Transverse colon (tissue), 4 donors: ENCODE results near the gene RAB3IL1. TPM values are rescaled to one million over a fixed set of nuclear protein-coding genes. Genes with fewer than 3 reads are reported as not detected.

Experiments
- DNase-seq: peaks from one replicate; pipeline ENCODE4 v3.0.0-alpha.2; 2019
- H3K27ac ChIP-seq, 4 donors: fragments of 200-600 bp; sonication (generic); 2 replicates each; pipeline ENCODE4 v1.5.1; 2016 to 2018; ENCODE audit warnings: inconsistent platforms in 4 of 4
- H3K27me3 ChIP-seq: fragments of 200-600 bp; sonication (generic); 2 replicates; pipeline ENCODE4 v1.5.1; 2017; ENCODE audit warnings: inconsistent platforms
- H3K36me3 ChIP-seq, 4 donors: fragments of 200-600 bp; sonication (generic); 2 replicates each; pipeline ENCODE4 v1.5.1; 2017 to 2019; ENCODE audit warnings: inconsistent platforms in 4 of 4
- H3K4me1 ChIP-seq, 4 donors: fragments of 200-600 bp; sonication (generic); 2 replicates each; pipeline ENCODE4 v1.5.1; 2017 to 2020; ENCODE audit warnings: inconsistent platforms in 4 of 4
- H3K4me3 ChIP-seq, 4 donors: fragments of 200-600 bp; sonication (generic); 1 replicate in 1 of 4; 2 replicates in 3 of 4; pipeline versions ENCODE4 v1.5.1 to v1.6.1; 2017 to 2019; ENCODE audit warnings: inconsistent platforms in 4 of 4
- H3K9me3 ChIP-seq, 2 donors: fragments of 200-600 bp; sonication (generic); 2 replicates each; pipeline ENCODE4 v1.5.1; 2017 to 2019; ENCODE audit warnings: inconsistent platforms in 2 of 2
- CTCF ChIP-seq, 5 experiments: fragments of 200-600 bp in 3 of 5; fragments of 450-650 bp in 2 of 5; sonication (generic) in 3 of 5; IDR thresholded peaks; 1 replicate in 2 of 5; 2 replicates in 3 of 5; pipeline ENCODE4 v1.5.1; 2016 to 2017; ENCODE audit warnings: antibody characterized with exemption in 5 of 5, inconsistent platforms in 3 of 5, mild to moderate bottlenecking in 2 of 5, moderate library complexity in 1 of 5
- EP300 ChIP-seq: sonication (generic); formaldehyde crosslinking; IDR thresholded peaks from one replicate; pipeline ENCODE4 v1.6.1; 2017; ENCODE audit warnings: antibody characterized with exemption, low read depth
- POLR2A ChIP-seq: fragments of 450-650 bp; IDR thresholded peaks from one replicate; pipeline ENCODE4 v1.6.1; 2016; ENCODE audit warnings: antibody characterized with exemption, mild to moderate bottlenecking, moderate library complexity
- POLR2AphosphoS5 ChIP-seq, 3 donors: sonication (generic); formaldehyde crosslinking; IDR thresholded peaks; one replicate each; pipeline ENCODE4 v1.6.1; 2016; ENCODE audit warnings: antibody characterized with exemption in 3 of 3
- WGBS, 2 donors: methylation state at CpG; one replicate each; pipeline ENCODE4 v1.1.5; 2018; ENCODE audit warnings: low coverage in 1 of 2; 5-methylcytosine and 5-hydroxymethylcytosine counted together
- in situ Hi-C, 4 donors: fragments of 200-750 bp; cut with MboI; loops; one replicate each; pipeline versions ENCODE4 v1.15.0 to v1.15.1; 2017; ENCODE audit warnings: low sequenced_read_pairs in 3 of 4, low pct_ligation_motif_present in 1 of 4, low pct_unique_long_range_greater_than_20kb in 1 of 4
- intact Hi-C: fragments of 100-400 bp; cut with DNase I; formaldehyde crosslinking; loops from one replicate; pipeline ENCODE4 v1.15.1; 2023; ENCODE audit warnings: low total_unique reads
- total RNA-seq, 4 donors: library from RNA; depleted of rRNA; stranded (reverse); fragments of >200 nt; gene quantifications; one replicate each; pipeline ENCODE4 v1.1.0, GENCODE V29; 2016

RAB3IL1 gene
- total RNA-seq, 4 donors from 2014 or later, result 1.2 to 7.6 (median 5.9) TPM

GRCh38 chr11:61896665-61897386 lies 20.5 kb downstream of the RAB3IL1 start:
- TF ChIP-seq CTCF (IDR thresholded peaks at IDR 0.05) (no peak), POLR2A (no peak), EP300 (no peak), POLR2AphosphoS5 (IDR thresholded peaks at IDR 0.05) (no peak)
- Histone ChIP-seq H3K9me3 (no peaks in the 10 kb centered on the region), H3K27ac (no peak overlapping the region), H3K36me3 (no peaks in the 10 kb centered on the region), H3K4me3 (no peak overlapping the region), H3K4me1 (peaks cover 0 to 5% (median 2%) of the 10 kb centered on the region in 4 donors), H3K27me3 (no peaks in the 10 kb centered on the region)
- in situ Hi-C loops (loop anchor here (5.0 to 25.0 kb wide), 5 partner anchors 48 to 190 kb away; no protein-coding TSS in a partner anchor), intact Hi-C loops (loop anchor here (2.0 kb wide), 1 partner anchor 50 kb away; no protein-coding TSS in a partner anchor)
- DNase-seq, result no peak
- 83% methylated on average over 15 of the region's 15 CpGs; no CpG with 5 or more reads in 1 of the 2 donors for WGBS, 2 donors

DNA sequence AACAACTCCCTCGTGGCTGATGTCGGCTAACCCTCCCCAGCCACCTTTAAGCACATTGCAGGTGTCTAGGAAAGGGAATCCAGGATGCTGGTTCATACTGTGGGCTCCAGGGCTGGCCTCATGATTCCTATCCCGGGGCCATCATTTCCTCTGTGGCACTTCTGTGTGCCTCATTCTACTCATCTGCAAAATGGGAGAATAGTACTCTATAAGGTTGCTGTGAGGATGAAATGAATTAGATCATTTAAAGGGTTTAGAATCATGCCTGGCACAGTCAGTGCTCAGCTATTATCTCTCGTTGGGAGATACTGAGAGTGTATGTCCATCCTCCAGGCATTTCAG lies 21.7 kb downstream of the RAB3IL1 start:
- Histone ChIP-seq H3K9me3 (no peaks in the 10 kb centered on the region), H3K4me1 (peaks cover 1 to 13% (median 7%) of the 10 kb centered on the region in 4 donors), H3K27me3 (no peaks in the 10 kb centered on the region), H3K4me3 (no peak overlapping the region), H3K36me3 (no peaks in the 10 kb centered on the region), H3K27ac (no peak overlapping the region)
- no peak for DNase-seq
- in situ Hi-C loops (loop anchor here (5.0 to 25.0 kb wide), 5 partner anchors 49 to 192 kb away; no protein-coding TSS in a partner anchor), intact Hi-C loops (loop anchor here (2.0 kb wide), 1 partner anchor 51 kb away; no protein-coding TSS in a partner anchor)
- WGBS, 2 donors, result 68% methylated on average over 4 of the region's 4 CpGs; no CpG with 5 or more reads in 1 of the 2 donors
- TF ChIP-seq POLR2AphosphoS5 (IDR thresholded peaks at IDR 0.05) (no peak), CTCF (IDR thresholded peaks at IDR 0.05) (no peak), EP300 (no peak), POLR2A (no peak)

DNA sequence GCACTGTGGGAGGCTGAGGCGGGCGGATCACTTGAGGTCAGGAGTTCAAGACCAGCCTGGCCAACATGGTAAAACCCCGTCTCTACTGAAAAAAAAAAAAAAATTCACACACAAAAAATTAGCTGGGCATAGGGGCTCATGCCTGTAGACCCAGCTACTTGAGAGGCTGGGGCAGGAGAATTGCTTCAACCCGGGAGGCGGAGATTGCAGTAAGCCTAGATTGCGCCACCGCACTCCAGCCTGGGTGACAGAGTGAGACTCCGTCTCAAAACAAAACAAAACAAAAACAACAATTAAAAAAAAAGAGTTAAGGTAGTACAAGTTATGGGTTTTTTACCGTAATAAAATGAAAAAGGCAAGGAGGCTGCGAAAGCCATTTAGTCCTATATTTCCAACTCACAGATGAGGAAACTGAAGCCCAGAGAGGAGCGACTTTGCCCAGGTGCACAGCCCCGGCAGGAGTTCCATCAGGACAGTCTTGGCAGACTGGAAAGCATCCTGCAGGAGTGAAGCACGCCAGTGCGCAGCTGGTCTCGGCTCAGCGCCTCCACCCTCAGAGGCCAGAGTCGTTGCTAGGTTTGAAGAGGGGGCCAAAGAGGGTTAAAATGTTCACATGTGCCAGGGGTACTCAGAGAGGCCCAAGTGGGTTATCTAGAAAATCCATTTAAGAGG lies 22.2 kb downstream of the RAB3IL1 start:
- Histone ChIP-seq H3K27me3 (no peaks in the 10 kb centered on the region), H3K27ac (no peak overlapping the region), H3K9me3 (no peaks in the 10 kb centered on the region), H3K36me3 (no peaks in the 10 kb centered on the region), H3K4me3 (no peak overlapping the region), H3K4me1 (peaks cover 6 to 18% (median 12%) of the 10 kb centered on the region in 4 donors)
- intact Hi-C loops, result no loop called here
- TF ChIP-seq EP300 (no peak), CTCF (IDR thresholded peaks at IDR 0.05) (no peak), POLR2AphosphoS5 (IDR thresholded peaks at IDR 0.05) (no peak), POLR2A (no peak)
- no peak for DNase-seq
- WGBS, 2 donors, result 73 to 76% methylated on average over 9 to 17 of the region's 17 CpGs
- in situ Hi-C loops, result loop anchor here (5.0 to 25.0 kb wide), 5 partner anchors 50 to 192 kb away; no protein-coding TSS in a partner anchor

- 38 to 51% methylated on average over 3 to 5 of the region's 5 CpGs for WGBS, 2 donors
- TF ChIP-seq POLR2AphosphoS5 (IDR thresholded peaks at IDR 0.05) (no peak), CTCF (IDR thresholded peaks at IDR 0.05) (no peak), EP300 (no peak), POLR2A (no peak)
- Histone ChIP-seq H3K27me3 (no peaks in the 10 kb centered on the region), H3K36me3 (no peaks in the 10 kb centered on the region), H3K4me3 (no peak overlapping the region), H3K27ac (peak overlapping the region in 2 of 4 donors; percentile 12 to 93), H3K4me1 (peaks cover 6 to 17% (median 14%) of the 10 kb centered on the region in 4 donors), H3K9me3 (no peaks in the 10 kb centered on the region)
- intact Hi-C loops (no loop called here), in situ Hi-C loops (loop anchor here in 3 of 4 donors (10.0 to 25.0 kb wide), 4 partner anchors 51 to 193 kb away; no protein-coding TSS in a partner anchor)
- DNase-seq, result no peak
Measured at GRCh38 chr11:61893981-61894380, 23.4 kb downstream of the RAB3IL1 start.
